K562 (cell line): ENCODE measurements around the gene SCGB1D4. TPM values are rescaled to one million over a fixed set of nuclear protein-coding genes. Genes with fewer than 3 reads are reported as not detected.

Source experiments
- CC2D1A ChIP-seq: fragments of 450-650 bp; IDR thresholded peaks from 2 replicates; pipeline ENCODE4 v1.6.1; 2017; ENCODE audit warnings: mild to moderate bottlenecking
- CEBPG ChIP-seq, 3 experiments: fragments of 200-800 bp in 1 of 3; sonication (Bioruptor generic) in 1 of 3; sonication (generic) in 1 of 3; formaldehyde crosslinking in 1 of 3; IDR thresholded peaks in 2 of 3; conservative IDR thresholded peaks in 1 of 3; 2 replicates each; pipeline versions ENCODE4 v1.6.1 to v1.8.0; 2016 to 2022; ENCODE audit warnings: missing compliant biosample characterization in 2 of 3, missing genetic modification characterization in 2 of 3, mild to moderate bottlenecking in 1 of 3, missing genetic modification reagents in 1 of 3
- CHD2 ChIP-seq: IDR thresholded peaks from 2 replicates; pipeline ENCODE4 v1.6.1; 2011; ENCODE audit warnings: low read depth, low read length
- EP400 ChIP-seq: fragments of 450-650 bp; IDR thresholded peaks from 2 replicates; pipeline ENCODE4 v1.6.1; 2017; ENCODE audit warnings: antibody characterized with exemption, mild to moderate bottlenecking, moderate library complexity
- EWSR1 ChIP-seq: fragments of 450-650 bp; IDR thresholded peaks from 2 replicates; pipeline ENCODE4 v1.6.1; 2018; ENCODE audit warnings: borderline replicate concordance, mild to moderate bottlenecking, low read depth, moderate library complexity; ENCODE audit not compliant: partially characterized antibody
- KHSRP ChIP-seq: fragments of 450-650 bp; IDR thresholded peaks from 2 replicates; pipeline ENCODE4 v1.6.1; 2017
- KLF13 ChIP-seq: fragments of 450-650 bp; IDR thresholded peaks from 2 replicates; pipeline ENCODE4 v1.6.1; 2016; ENCODE audit warnings: missing genetic modification characterization, low read depth, mild to moderate bottlenecking, missing compliant biosample characterization, moderate library complexity, borderline replicate concordance
- MAFK ChIP-seq: IDR thresholded peaks from 2 replicates; pipeline ENCODE4 v1.6.1; 2011; ENCODE audit warnings: low read length, improper control_type of control experiment
- MAZ ChIP-seq, 2 experiments: fragments of 450-650 bp in 1 of 2; sonication (generic) in 1 of 2; formaldehyde crosslinking; IDR thresholded peaks in 1 of 2; conservative IDR thresholded peaks in 1 of 2; 2 replicates each; pipeline versions ENCODE4 v1.4.0 to v1.5.0; 2020; ENCODE audit warnings: mild to moderate bottlenecking in 1 of 2, missing genetic modification reagents in 1 of 2
- MTA3 ChIP-seq: fragments of 450-650 bp; formaldehyde crosslinking; IDR thresholded peaks from 2 replicates; pipeline ENCODE4 v1.6.1; 2017; ENCODE audit warnings: mild to moderate bottlenecking, borderline replicate concordance
- NCOR1 ChIP-seq: fragments of 450-650 bp; IDR thresholded peaks from 2 replicates; pipeline ENCODE4 v1.6.1; 2016; ENCODE audit warnings: mild to moderate bottlenecking, moderate library complexity
- POLR2AphosphoS5 ChIP-seq: IDR thresholded peaks from 2 replicates; pipeline ENCODE4 v1.6.1; 2011; ENCODE audit warnings: mild to moderate bottlenecking, low read depth, low read length, moderate library complexity; ENCODE audit not compliant: control insufficient read depth, insufficient read depth
- SIX5 ChIP-seq, 2 experiments: IDR thresholded peaks; 2 replicates each; pipeline ENCODE4 v1.6.1; 2011; ENCODE audit warnings: low read length in 2 of 2, borderline replicate concordance in 1 of 2, low read depth in 1 of 2, mild to moderate bottlenecking in 1 of 2, moderate library complexity in 1 of 2; ENCODE audit not compliant: insufficient read depth in 1 of 2
- TAF1 ChIP-seq: IDR thresholded peaks from 2 replicates; pipeline ENCODE4 v1.6.1; 2011; ENCODE audit warnings: mild to moderate bottlenecking, low read length, moderate library complexity; ENCODE audit not compliant: insufficient read depth, control insufficient read depth, severe bottlenecking; ENCODE audit errors: extremely low read depth
- ZKSCAN3 ChIP-seq: fragments of 250-450 bp; sonication (Bioruptor Pico); IDR thresholded peaks from 2 replicates; pipeline ENCODE4 v1.4.0; 2020
- ZNF766 ChIP-seq: fragments of 200-800 bp; sonication (Bioruptor generic); conservative IDR thresholded peaks from 2 replicates; pipeline ENCODE4 v1.6.1; 2016; ENCODE audit warnings: missing genetic modification characterization, missing compliant biosample characterization
- ZNF785 ChIP-seq: fragments of 250-450 bp; sonication (Bioruptor Pico); IDR thresholded peaks from 2 replicates; pipeline ENCODE4 v1.4.0; 2020; ENCODE audit warnings: mild to moderate bottlenecking
- polyA plus RNA-seq, 8 experiments: library from polyadenylated mRNA; depleted of rRNA in 4 of 8; stranded (reverse) in 5 of 8; unstranded in 3 of 8; fragments of >200 nt; fragmentation: Nextera tagmentation in 2 of 8; fragmentation: Illumina TruSeq in 1 of 8; extraction: Ambion mirVana in 2 of 8; extraction: Trizol in 1 of 8; gene quantifications; 2 replicates each; pipeline versions ENCODE4 v1.2.1 to v1.2.3, GENCODE V29; 2011 to 2014; ENCODE audit warnings: inconsistent platforms in 1 of 8, missing spikeins in 1 of 8
- total RNA-seq, 7 experiments: library from RNA; depleted of rRNA in 6 of 7; stranded (reverse); fragments of >200 nt in 6 of 7; fragmentation: Illumina TruSeq in 2 of 7; extraction: Trizol in 2 of 7; gene quantifications; 2 replicates each; pipeline versions ENCODE4 v1.2.1 to v1.2.3, GENCODE V29; 2011 to 2021; ENCODE audit warnings: low replicate concordance in 1 of 7
- TF ChIP-seq, protein P1 (sequence below), 2 experiments: fragments of 450-650 bp in 1 of 2; sonication (generic) in 1 of 2; formaldehyde crosslinking in 1 of 2; IDR thresholded peaks in 1 of 2; conservative IDR thresholded peaks in 1 of 2; 2 replicates each; pipeline versions ENCODE4 v1.6.1 to v1.8.1; 2016 to 2023; ENCODE audit warnings: mild to moderate bottlenecking in 2 of 2, moderate library complexity in 2 of 2, inconsistent platforms in 1 of 2, missing genetic modification reagents in 1 of 2
- TF ChIP-seq, protein P2 (sequence below): IDR thresholded peaks from 3 replicates; pipeline ENCODE4 v1.6.1; 2011; ENCODE audit warnings: borderline replicate concordance, mild to moderate bottlenecking, moderate library complexity; ENCODE audit not compliant: insufficient read length; ENCODE audit errors: extremely low read depth

Gene SCGB1D4
- total and polyA plus RNA-seq, 9 of the 15 experiments (the other 6 are each of a cell fraction or from before 2014, with no cell fraction given) = not detected

DNA sequence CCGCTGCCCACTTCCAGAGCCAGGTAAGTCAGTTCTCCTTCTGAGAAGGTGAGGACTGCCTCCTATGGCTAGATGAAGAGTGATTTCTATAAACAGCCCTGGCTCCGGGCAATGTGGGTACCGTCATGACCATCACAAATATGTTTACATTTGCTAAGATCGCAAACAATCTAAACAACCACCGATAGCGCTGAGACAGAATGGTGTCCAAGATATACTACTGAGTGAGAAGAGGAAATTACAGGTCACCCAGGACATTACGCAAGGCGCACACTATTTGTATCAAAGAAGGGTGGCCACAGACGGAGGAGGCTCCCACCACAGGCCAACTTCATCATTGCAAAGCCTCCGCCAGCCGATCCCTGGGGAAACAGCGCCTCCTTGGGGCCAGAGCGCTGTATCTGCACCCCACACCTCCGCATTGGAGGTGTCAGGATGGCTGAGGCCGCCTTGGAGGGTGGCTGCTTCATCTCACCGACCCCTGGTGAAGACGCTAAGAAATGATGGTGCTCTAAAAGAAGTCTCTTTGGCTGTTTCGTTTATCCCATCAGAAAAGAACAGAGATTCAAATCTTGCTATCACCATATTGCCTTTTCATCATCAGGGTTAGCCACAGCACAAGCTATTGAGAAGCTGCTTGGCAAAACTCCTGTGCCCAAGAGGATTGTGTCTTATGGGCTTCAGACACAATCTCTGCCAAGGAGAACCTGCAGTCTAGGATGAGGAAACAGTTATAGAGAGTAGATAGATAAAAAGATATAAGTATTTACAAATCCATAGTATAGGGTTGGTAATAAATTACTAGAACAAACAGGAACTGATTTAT is 26.1 kb upstream of the SCGB1D4 start (continued):
- TF ChIP-seq, protein P1, sequence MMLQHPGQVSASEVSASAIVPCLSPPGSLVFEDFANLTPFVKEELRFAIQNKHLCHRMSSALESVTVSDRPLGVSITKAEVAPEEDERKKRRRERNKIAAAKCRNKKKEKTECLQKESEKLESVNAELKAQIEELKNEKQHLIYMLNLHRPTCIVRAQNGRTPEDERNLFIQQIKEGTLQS (IDR thresholded peaks at IDR 0.05) = peak; percentile 35; the same call in 1 of the 2 replicates
- TF ChIP-seq, protein P1 (CRISPR knock-in tag; conservative IDR thresholded peaks at IDR 0.05) = no peak
- TF ChIP-seq NCOR1 = no peak
- TF ChIP-seq MAZ (CRISPR knock-in tag; conservative IDR thresholded peaks at IDR 0.05 in 1 of 2, IDR thresholded peaks at IDR 0.05 in 1 of 2) = 0 out of 4 replicates have a peak, but pooled peaks of 1 of the 2 experiments have one; percentile 24
- no peak for TF ChIP-seq TAF1
- TF ChIP-seq MAFK = no peak
- TF ChIP-seq CHD2 = no peak
- TF ChIP-seq EP400 = no peak
- TF ChIP-seq, protein P2, sequence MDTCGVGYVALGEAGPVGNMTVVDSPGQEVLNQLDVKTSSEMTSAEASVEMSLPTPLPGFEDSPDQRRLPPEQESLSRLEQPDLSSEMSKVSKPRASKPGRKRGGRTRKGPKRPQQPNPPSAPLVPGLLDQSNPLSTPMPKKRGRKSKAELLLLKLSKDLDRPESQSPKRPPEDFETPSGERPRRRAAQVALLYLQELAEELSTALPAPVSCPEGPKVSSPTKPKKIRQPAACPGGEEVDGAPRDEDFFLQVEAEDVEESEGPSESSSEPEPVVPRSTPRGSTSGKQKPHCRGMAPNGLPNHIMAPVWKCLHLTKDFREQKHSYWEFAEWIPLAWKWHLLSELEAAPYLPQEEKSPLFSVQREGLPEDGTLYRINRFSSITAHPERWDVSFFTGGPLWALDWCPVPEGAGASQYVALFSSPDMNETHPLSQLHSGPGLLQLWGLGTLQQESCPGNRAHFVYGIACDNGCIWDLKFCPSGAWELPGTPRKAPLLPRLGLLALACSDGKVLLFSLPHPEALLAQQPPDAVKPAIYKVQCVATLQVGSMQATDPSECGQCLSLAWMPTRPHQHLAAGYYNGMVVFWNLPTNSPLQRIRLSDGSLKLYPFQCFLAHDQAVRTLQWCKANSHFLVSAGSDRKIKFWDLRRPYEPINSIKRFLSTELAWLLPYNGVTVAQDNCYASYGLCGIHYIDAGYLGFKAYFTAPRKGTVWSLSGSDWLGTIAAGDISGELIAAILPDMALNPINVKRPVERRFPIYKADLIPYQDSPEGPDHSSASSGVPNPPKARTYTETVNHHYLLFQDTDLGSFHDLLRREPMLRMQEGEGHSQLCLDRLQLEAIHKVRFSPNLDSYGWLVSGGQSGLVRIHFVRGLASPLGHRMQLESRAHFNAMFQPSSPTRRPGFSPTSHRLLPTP = no peak
- TF ChIP-seq SIX5 (IDR thresholded peaks at IDR 0.05; ENCODE audit: borderline replicate concordance in 1 of 2, insufficient read depth in 1 of 2, low read depth in 1 of 2, low read length in 2 of 2) = no peak
- TF ChIP-seq KHSRP = no peak
- no peak for TF ChIP-seq ZKSCAN3 (CRISPR knock-in tag)
- peak; percentile 87 for TF ChIP-seq CEBPG (CRISPR knock-in tag; IDR thresholded peaks at IDR 0.05)
- peak; percentile 66 to 84; a peak in 3 of 4 replicates for TF ChIP-seq CEBPG (tag; conservative IDR thresholded peaks at IDR 0.05 in 1 of 2, IDR thresholded peaks at IDR 0.05 in 1 of 2)
- TF ChIP-seq ZNF766 (CRISPR knock-in tag) = no peak
- peak; percentile 70 for TF ChIP-seq CC2D1A
- TF ChIP-seq ZNF785 (CRISPR knock-in tag) = no peak
- TF ChIP-seq KLF13 (tag) = no peak
- no peak for TF ChIP-seq POLR2AphosphoS5
- no peak for TF ChIP-seq EWSR1
- no peak for TF ChIP-seq MTA3
